ENCODE data around the gene NPAS4. TPM values are rescaled to one million over a fixed set of nuclear protein-coding genes. Genes with fewer than 3 reads are reported as not detected.
"Not testable (repeated sequence)": the region's sequence is repeated elsewhere in the genome, so short reads cannot be mapped to it uniquely, and the experiment has no call there.

NPAS4 gene
- total RNA-seq, 1 donor from 2014 or later = not detected

GRCh38 chr11:66454247-66454646 is 33.4 kb downstream of the NPAS4 start:
- DNase-seq (ENCODE audit: low read depth in 2 of 2) = no peak

- no peak for DNase-seq (ENCODE audit: low read depth in 2 of 2)
Observed at GRCh38 chr11:66454828-66455227, 34.0 kb downstream of the NPAS4 start.

DNA sequence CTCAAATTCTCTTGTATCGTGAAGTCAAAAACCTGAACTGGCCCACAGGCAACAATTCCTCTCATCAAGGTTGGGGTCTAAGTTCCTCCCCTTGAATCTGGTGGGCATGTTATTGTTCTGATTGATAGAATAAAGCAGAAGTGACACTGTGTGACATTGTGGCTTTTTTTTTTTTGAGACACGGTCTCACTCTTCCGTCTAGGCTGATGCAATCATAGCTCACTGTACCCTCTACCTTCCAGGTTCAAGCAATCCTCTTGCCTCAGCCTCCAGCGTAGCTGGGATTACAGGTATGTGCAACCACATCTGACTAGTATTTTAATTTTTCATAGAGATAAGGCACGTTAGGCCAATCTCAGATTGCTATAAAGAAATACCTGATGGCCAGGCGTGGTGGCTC is 37.0 kb downstream of the NPAS4 start:
- no peak for DNase-seq (ENCODE audit: low read depth in 2 of 2)

- DNase-seq (ENCODE audit: low read depth in 2 of 2) = no peak
Observed at GRCh38 chr11:66459138-66459778, 38.4 kb downstream of the NPAS4 start.

DNA sequence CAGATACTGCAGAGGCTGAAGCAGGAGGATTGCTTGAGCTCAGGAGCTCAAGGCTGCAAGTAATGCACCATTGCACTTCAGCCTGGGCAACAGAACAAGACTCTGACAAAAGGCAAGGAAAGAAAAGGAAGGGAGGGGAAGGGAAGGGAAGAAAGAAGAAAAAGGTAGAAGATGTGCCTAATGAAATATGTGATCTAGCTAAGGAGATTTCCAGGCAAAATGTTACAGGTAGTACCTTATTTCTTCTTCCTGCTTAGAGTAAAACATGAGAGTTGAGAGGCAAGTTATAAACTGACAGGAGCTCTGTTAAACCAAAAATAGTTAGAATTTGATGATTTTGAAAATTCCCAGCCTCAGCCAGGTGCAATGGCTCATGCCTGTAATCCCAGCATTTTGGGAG is 41.2 kb downstream of the NPAS4 start:
- DNase-seq (ENCODE audit: low read depth in 2 of 2) = no peak

DNA sequence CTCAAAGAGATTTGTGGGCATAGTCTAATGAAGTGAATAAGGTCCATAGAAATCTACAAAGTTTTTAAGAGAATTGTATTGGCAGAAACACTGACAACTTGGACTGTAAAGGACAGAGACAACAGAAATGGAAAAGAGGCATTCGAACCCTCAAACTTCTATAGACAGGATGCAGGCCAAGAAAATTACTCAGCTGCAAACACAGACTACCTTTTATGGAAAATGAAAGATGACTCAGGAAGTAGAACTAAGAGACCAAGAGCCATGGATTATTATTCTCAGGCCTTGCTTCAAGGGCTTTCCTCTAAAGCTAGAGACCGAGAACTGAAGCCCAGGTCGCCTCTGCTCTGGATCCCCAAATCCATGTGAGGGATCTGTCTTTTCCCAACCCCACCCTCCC is 42.1 kb downstream of the NPAS4 start:
- no peak for DNase-seq (ENCODE audit: low read depth in 2 of 2)

DNA sequence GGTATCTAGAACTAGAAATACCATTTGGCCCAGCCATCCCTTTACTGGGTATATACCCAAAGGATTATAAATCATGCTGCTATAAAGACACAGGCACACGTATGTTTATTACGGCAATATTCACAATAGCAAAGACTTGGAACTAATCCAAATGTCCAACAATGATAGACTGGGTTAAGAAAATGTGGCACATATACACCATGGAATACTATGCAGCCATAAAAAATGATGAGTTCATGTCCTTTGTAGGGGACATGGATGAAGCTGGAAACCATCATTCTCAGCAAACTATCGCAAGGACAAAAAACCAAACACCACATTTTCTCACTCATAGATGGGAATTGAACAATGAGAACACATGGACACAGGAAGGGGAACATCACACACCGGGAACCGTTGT is 43.3 kb downstream of the NPAS4 start:
- DNase-seq (ENCODE audit: low read depth in 2 of 2) = not testable (repeated sequence)

DNA sequence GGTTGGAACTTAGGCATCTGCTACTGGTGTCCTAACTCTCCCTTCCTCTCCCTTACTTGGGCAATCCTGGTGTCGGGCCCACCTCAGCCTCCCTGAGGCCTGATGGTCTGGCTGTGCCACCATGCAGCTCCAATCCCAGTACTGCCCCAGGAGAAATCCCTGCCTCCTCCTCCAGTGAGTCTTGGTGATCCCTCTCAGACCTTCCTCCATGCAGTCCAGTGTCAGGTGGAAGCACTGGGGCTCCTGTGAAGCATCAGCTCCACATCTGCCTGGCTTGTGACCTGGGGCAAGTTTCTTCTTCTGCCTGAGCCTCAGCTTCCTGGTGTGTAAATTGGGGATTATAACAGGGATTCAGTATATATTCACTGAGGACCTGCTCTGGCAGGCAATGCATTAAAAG is 44.1 kb downstream of the NPAS4 start:
- no peak for DNase-seq (ENCODE audit: low read depth in 2 of 2)

DNA sequence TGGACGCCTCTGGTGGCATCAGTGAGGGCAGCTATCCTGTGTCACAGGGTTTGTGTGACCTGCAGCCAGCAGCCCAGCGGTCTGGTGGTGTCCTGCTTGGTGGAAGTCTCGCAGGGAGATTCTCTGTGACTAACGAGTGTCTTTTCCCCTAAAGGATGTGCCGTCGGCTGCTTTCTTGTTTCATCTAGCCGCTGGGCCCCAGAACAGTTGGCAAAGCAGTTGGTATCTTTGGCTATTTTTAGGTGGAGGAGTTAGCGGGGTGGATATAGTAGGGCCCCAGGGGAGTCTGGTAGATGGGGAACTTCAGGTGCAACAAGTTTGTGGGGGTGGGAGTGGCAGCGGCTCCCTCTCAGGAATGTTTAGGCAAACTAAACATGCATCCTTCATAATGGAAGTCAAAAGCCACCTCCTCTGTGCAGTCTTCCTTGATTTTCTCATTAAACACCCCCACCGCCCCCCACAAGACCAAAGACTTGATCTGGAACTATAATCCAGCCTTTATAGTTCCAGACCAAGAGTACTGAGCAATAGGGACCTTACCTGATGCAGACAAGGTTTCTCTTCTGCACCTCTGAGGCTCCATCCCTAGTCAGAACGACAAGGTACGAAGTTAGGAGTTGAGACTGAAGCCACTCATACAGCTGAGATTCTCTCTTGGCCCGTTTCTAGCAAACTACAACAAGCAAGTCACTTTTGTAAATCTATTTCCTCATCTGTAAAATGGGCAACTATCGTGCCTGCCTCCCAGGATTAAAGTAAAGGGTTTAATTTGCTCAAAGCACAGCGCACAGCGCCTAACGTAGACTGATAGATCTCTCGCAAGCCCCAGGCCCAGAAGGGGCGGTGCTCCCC is 44.8 kb downstream of the NPAS4 start:
- DNase-seq (ENCODE audit: low read depth in 2 of 2) = no peak

- peak; percentile 89 to 94 for DNase-seq (ENCODE audit: low read depth in 2 of 2)
Observed at GRCh38 chr11:66466225-66467033, 45.6 kb downstream of the NPAS4 start, which contains the start of gene PELI3. Gene PELI3, plus strand, starts transcription at chr11:66466905. Its CDS starts 1,224 bp downstream, at chr11:66468129.

DNA sequence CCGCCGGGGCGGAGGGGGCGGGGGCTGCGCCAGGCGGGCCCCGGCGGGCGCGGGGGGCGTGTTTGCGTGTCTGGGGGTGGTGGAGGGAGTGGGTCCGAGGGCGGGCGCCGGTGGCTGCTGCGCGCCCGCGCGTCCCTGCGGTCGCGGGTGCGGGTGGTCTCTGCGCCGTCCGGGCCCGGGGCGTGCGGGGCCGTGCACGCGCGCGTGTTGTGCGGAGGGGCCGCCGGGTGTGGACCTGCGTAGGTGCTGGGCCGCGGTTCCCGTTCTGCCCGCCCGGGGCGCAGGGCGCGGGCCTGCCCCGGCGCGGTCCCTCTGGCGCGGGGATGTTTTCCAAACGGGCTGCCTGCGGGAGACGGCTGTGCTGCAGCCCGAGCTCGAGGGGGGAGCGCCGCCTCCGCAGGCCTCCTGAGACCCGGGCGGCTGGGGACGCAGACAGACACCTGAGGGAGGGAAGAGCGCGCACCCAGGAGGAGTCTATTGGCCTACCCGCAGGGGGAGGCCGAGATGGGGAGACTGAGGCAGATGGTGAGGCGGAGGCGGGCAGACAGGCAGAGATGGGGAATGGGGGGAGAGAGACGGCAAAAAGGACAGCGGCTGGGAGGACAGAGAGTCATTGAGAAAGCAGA is 46.3 kb downstream of the NPAS4 start:
- DNase-seq (ENCODE audit: low read depth in 2 of 2) = peak; percentile 17 to 39

- no peak for DNase-seq (ENCODE audit: low read depth in 2 of 2)
Observed at GRCh38 chr11:66467756-66468155, 46.9 kb downstream of the NPAS4 start.

- DNase-seq (ENCODE audit: low read depth in 2 of 2) = no peak
Observed at GRCh38 chr11:66468691-66469090, 47.9 kb downstream of the NPAS4 start.

GRCh38 chr11:66469441-66469840 is 48.6 kb downstream of the NPAS4 start:
- DNase-seq (ENCODE audit: low read depth in 2 of 2) = no peak

DNA sequence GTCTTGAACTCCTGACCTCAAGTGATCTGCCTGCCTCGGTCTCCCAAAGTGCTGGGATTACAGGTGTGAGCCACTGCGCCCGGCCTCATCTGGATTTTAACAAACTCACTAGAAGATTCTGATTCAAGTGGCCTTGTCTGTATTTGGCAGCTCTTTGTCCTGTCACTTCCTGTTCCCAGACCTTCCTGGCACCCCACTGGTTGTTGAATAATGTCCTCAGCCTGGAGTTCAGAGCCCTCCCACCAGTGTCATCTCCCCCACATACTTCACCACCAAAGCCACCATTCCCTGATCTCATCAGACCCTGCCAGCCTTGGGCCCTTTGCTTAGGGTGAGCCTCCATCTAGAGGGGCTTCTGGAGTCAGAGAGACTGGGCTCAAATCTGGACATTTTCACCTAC is 49.2 kb downstream of the NPAS4 start:
- no peak for DNase-seq (ENCODE audit: low read depth in 2 of 2)

DNA sequence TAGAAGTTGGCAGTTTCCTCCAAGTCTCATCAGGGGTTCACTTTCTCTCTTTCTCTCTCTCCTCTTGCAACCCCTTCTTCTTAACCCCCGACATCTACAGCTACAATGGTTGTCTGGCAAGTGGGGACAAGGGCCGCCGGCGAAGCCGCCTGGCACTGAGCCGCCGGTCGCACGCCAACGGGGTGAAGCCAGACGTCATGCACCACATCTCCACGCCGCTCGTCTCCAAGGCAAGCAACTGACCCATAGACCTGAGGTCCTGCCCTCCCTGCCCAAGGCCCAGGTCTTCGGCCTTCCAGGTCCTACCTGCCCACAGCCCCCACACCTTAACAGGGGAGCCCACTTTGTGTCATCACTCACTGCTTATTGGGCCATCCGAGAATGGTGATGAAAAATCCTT is 50.3 kb downstream of the NPAS4 start:
- no peak for DNase-seq (ENCODE audit: low read depth in 2 of 2)

GRCh38 chr11:66472054-66472453 is 51.2 kb downstream of the NPAS4 start:
- DNase-seq (ENCODE audit: low read depth in 2 of 2) = no peak

DNA sequence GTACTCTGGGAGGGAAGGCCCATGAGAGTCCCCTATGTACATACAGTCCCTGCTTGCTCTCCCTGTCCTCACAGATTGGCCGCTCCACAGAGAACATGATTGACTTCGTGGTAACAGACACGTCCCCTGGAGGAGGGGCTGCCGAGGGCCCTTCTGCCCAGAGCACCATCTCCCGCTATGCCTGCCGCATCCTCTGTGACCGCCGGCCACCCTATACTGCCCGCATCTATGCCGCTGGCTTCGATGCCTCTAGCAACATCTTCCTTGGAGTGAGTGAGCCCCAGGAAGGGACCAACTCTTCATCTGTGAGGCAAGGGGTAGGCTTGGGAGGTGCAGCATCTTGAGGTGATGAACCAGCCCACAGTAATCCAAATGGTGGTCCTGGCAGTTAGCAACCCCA is 52.3 kb downstream of the NPAS4 start:
- DNase-seq (ENCODE audit: low read depth in 2 of 2) = no peak

GRCh38 chr11:66473608-66474515 is 53.0 kb downstream of the NPAS4 start:
- no peak for DNase-seq (ENCODE audit: low read depth in 2 of 2)

DNA sequence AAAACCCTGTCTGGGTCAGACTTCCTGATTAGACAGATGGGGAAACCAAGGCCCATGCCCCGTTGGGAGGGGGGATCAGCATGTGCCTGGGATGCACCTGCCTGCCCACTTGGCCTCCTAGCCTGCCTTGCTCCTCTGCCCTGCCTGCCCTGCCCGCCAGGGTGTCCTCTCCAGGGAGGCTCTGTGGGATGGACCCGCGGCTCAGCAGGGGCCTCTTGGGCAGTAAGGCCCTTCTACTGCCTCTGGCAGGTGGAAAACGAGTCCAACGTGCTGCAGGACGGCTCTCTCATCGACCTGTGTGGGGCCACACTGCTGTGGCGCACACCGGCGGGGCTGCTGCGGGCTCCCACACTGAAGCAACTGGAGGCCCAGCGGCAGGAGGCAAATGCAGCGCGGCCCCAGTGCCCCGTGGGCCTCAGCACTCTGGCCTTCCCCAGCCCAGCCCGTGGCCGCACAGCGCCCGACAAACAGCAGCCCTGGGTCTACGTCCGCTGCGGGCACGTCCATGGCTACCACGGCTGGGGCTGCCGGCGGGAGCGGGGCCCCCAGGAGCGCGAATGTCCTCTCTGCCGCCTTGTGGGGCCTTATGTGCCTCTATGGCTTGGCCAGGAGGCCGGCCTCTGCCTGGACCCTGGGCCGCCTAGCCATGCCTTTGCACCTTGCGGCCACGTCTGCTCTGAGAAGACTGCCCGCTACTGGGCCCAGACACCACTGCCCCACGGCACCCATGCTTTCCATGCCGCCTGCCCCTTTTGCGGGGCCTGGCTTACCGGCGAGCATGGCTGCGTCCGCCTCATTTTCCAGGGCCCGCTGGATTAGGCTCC is 54.7 kb downstream of the NPAS4 start:
- DNase-seq (ENCODE audit: low read depth in 2 of 2) = no peak

Data from lung microvascular endothelial cell (primary cell).